Measurements from ENCODE around the gene C2CD3.
A peak's percentile ranks its signal among the peaks of the same experiment; 100 is the strongest.

C2CD3 gene, protein sequence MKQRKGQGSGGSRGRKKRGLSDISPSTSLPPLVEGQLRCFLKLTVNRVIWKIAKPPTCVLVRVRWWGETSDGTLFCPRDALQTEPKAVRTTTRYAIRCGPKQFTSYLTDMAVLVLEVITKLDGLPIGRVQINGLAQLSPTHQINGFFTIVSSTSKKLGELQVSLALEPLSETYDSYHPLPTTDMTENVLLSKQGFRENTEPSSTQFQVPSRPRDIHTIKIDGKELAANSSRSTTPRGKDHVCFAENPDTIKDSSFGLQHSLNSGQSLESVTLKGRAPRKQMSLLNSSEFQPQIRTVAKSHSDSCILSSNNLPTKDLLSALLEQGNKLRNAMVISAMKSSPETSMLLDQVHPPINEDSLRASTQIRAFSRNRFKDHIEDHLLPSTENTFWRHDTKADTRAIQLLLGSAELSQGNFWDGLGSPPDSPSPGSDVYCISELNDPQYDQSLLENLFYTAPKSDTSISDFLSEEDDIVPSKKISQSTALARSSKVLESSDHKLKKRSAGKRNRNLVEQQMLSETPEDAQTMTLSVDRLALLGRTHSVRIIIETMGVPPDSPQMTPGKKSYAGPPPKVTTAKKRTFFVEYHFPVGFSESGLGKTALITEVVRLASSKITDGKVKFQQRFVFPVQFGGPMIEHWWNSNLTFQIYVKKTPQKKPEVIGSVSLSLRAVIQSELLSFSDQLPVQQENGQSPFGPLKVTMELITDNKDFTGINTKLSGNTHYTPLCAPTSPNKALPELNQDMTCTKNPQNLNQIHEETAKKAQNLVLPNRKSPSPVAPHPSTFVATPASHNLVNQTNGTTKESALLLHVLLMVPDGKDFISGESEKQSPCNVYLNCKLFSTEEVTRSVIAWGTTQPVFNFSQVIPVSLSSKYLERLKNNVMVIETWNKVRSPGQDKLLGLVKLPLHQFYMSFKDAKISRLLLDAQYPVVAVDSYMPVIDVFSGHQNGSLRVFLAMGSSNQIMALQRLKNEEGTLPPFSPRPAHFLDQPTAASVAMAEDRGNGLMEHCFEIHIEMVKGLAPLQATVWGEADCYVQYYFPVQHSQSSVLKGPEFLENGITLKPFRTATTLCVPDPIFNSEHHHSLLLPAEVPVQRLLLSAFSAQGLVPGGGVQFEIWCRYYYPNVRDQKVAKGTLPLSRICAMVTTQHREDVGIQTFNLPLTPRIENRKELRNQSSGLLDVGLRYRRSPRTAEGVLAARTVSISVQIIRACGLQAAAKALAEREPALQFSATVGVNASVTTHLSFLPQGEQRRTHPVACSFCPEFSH (N-terminal part only)

GRCh38 chr11:74170694-74171629 is at the start of gene C2CD3, which contains the start of gene PPME1:
TSS of gene C2CD3 (minus strand) at chr11:74171002. CDS start at chr11:74170792, 210 bp downstream.
TSS of gene PPME1 (plus strand) at chr11:74171289. CDS start at chr11:74171422, 133 bp downstream.
- peak; percentile 99 for DNase-seq (ENCODE audit: low spot score)

DNA sequence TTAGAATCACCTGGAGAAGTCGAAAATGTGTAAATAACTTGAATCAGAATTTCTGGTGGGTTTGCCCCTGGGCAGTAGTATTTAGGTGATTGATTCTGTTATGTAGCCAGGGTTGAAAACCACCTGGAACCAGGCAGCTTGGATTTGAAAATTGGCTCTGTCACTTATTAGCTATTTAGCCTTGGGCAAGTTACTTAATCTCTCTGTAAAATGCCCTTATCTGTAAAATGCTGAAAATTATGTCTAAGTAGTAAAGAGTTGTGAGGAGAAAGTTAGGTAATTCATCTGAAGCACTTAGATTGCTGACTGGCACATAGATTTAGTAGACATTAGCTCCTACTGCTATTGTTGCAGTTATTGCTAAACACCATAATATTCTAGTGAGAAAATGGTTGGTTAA is 49.6 kb upstream of the C2CD3 start:
- DNase-seq (ENCODE audit: low spot score): no peak

DNA sequence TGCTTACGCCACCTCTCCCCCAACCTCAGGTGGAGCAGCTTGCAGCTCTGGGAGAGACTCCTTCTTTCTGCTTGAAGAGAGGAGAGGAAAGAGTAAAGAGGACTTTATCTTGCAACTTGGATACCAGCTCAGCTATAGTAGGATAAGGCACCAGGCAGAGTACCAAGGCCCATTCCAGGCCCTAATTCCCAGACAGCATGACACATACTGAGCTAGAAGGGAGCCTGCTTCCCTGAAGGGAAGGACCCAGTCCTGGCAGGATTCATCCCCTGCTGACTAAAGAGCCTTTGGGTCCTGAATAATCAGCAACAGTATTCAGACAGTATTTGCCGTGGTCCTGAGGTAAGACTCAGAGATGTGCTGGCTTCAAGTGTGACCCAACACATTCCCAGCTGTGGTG is 41.7 kb upstream of the C2CD3 start:
- no peak for DNase-seq (ENCODE audit: low spot score)

GRCh38 chr11:74208507-74208906 is 37.7 kb upstream of the C2CD3 start:
- no peak for DNase-seq (ENCODE audit: low spot score)

DNA sequence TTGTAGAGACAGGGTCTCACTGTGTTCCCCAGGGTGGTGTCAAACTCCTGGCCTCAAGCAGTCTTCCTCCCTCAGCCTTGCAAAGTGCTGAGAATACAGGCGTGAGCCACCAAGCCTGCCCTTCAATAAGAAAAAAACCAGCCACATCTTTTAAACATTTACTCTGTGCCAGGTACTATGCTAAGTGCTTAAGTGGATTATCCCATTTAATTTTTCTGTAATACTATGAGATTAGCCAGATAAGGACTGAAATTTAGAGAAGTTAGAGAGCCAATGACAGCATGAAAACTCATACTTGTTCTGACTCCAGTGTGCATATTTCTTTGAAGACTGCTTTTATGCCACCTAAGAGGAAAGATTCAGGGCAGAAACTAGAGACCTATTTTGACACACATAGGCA is 35.9 kb upstream of the C2CD3 start:
- no peak for DNase-seq (ENCODE audit: low spot score)

GRCh38 chr11:74205181-74205580 is 34.4 kb upstream of the C2CD3 start:
- no peak for DNase-seq (ENCODE audit: low spot score)

- no peak for DNase-seq (ENCODE audit: low spot score)
Observed at GRCh38 chr11:74204701-74205100, 33.9 kb upstream of the C2CD3 start.

DNA sequence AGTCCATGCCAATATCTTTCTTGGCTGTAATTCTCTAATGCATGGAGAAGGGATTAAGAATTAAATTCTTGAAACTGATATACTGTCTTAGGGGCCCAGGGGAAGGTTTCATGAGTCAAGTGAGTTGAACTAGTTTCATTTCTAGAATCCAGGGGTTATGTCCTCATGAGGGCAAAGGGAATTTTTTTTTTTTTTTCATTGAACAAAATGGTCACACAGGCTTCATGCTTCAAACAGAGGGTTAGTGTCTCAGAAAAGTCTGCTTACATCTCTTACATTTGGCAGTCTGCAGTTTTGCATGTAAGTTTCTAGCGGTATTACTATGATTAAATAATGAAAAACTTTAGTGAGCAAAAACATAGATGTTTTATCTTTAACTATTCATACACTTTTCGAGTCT is 33.2 kb upstream of the C2CD3 start:
- no peak for DNase-seq (ENCODE audit: low spot score)

DNA sequence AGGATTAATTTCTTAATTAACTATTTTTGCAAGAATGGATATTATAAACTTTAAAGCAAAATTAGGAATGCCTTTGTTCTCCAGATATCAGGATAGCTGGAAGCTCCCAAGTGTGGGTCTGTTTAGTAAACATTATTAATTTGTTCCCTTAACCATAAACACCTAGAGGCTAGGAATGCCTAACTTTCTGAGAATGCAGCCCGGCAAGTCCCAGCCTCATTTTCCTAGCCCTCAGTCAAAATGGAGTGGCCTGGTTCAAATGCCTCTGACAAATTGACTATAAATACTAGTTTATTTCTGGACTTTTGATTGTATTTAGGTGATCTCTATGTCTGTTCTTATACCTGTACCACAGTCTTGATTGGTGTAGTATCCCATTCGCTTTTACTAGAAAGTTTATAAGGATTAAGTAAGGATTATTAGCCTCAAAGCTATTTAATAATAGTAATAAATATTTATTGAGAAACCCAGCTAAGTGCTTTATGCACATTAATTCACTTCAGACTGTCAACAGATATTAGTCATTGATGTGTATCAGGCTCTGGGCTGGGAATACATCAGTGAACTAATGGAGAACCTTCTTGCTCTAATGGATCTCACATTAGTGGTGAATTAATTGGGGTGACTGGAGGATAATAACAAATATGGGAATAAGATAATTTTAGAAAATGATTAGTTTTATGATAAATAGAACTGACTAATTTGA is 26.1 kb upstream of the C2CD3 start:
- no peak for DNase-seq (ENCODE audit: low spot score)

- no peak for DNase-seq (ENCODE audit: low spot score)
Observed at GRCh38 chr11:74195828-74196227, 25.0 kb upstream of the C2CD3 start.

DNA sequence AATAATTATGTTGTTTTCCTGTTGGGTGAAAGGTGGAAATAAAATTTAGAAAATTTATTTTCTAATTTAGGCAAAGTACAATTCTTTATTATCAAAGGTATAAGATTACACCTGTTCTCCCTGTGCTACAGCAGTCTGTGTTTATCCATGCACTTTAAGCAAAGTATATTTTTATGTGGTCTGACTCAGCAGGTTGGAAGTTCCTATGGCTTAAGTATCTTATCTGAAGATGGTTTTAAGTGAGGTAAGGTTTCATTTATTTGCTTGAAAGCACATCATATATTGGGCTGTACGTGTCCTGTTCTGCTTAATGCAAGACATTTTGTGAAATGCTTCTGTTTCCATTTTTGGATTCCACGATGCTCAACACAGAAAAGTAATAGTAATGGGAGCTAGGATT is 14.9 kb upstream of the C2CD3 start:
- DNase-seq (ENCODE audit: low spot score): no peak

DNA sequence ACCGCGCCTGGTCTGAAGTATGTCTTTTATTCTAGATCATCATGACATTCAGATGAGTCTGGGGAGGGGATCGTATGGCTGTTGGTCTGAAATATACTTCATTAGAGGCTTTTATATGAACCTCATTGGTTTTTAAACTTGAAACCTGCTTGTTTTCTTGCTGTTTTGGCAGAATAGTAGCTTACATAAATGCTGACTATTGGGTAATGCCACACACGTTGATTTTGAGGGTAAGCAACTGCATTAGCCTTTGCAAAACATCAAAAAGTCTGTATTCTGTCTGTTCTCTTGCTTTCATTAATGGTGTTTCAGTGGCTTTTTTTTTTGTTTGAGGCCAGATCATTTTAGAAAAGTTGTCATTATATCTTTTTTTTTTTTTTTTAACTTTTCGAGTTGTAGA is 14.5 kb upstream of the C2CD3 start:
- no peak for DNase-seq (ENCODE audit: low spot score)

DNA sequence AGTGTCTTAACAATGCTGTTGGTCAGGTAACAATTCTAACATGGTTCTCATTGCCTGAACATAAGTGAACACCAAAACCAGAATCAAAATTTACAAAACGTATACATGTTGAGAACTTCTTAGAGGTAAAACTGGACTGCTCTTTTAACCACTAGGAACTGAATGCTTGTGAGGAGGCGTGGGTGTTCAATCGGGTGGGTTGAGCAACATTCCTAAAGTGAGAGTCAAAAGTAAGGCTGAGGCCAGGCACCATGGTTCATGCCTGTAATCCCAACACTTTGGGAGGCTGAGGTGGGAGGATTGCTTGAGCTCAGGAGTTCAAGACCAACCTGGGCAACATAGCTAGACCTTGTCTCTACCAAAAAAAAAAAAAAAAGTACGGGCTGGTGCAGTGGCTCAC is 11.8 kb upstream of the C2CD3 start:
- peak; percentile 14 for DNase-seq (ENCODE audit: low spot score)

GRCh38 chr11:74179234-74180052 is 8.6 kb upstream of the C2CD3 start:
- DNase-seq (ENCODE audit: low spot score): peak; percentile 28

GRCh38 chr11:74175920-74176319 is 5.1 kb upstream of the C2CD3 start:
- DNase-seq (ENCODE audit: low spot score): no peak

GRCh38 chr11:74171997-74172396 is 1.2 kb upstream of the C2CD3 start:
- peak; percentile 52 for DNase-seq (ENCODE audit: low spot score)

DNA sequence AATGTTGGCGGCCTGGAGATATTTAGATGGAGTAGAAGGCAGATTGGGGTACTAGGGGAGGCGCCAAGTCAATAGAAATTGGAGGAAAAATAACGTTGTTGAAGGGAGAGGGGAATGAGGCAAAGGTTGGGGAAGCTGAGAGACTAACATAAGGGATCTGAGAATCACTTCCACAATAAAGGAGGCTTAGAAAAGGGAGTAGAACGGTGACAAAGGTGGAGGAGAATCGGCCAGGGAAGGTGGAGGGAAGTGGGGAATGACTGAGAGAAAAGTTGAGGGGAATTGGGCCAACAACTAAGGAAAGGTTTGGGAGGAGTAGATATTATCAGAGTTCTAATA is 797 bp upstream of the C2CD3 start:
- no peak for DNase-seq (ENCODE audit: low spot score)

DNA sequence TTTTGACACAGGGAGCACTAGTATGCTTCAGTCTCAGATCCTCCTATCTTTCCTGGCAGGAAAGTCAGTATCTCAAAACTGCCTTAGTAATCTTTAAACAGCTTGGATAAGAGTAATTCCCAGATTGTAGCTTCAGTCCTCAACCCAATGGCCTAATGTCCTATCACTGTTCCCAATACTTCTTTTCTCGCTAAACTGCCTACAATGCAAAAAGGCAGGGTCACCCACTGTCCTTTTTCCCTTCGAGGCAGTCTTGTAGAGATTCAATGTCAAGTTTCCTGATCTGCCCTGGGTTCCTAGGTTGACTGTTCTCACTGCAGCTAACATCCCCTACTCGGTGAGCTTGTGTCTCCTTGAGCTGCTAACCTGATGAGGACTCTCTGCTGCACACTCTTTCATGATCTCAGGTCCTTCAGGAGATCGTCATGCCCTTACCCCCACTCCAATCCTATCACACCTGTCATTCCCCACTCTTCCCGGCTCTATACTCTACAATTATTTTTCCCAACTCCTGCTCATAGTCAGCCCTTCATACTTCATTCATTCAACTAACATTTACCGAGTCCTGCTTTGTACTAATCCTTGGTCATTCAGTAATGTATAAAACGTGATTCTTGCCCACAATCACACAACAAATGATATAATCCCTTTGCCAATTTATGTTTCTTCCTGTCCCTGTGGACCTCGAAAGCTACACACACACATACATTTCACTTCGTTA is 904 bp downstream of the C2CD3 start:
- peak; percentile 42 for DNase-seq (ENCODE audit: low spot score)

GRCh38 chr11:74168838-74169237 is 2.0 kb downstream of the C2CD3 start:
- DNase-seq (ENCODE audit: low spot score): no peak
